GM04504 (cell line): ENCODE data around the gene SLC35D3.
"Not testable (repeated sequence)": the region's sequence is repeated elsewhere in the genome, so short reads cannot be mapped to it uniquely, and the experiment has no call there.

Experiments used
- DNase-seq: peaks from one replicate; pipeline ENCODE4 v3.0.0-alpha.2; 2012; ENCODE audit warnings: low read depth

SLC35D3 gene

GRCh38 chr6:136923116-136923953 is 1.2 kb downstream of the SLC35D3 start:
- no peak for DNase-seq

DNA sequence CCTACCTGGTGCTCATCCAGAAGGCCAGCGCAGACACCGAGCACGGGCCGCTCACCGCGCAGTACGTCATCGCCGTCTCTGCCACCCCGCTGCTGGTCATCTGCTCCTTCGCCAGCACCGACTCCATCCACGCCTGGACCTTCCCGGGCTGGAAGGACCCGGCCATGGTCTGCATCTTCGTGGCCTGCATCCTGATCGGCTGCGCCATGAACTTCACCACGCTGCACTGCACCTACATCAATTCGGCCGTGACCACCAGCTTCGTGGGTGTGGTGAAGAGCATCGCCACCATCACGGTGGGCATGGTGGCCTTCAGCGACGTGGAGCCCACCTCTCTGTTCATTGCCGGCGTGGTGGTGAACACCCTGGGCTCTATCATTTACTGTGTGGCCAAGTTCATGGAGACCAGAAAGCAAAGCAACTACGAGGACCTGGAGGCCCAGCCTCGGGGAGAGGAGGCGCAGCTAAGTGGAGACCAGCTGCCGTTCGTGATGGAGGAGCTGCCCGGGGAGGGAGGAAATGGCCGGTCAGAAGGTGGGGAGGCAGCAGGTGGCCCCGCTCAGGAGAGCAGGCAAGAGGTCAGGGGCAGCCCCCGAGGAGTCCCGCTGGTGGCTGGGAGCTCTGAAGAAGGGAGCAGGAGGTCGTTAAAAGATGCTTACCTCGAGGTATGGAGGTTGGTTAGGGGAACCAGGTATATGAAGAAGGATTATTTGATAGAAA is 2.0 kb downstream of the SLC35D3 start:
- no peak for DNase-seq

GRCh38 chr6:136926383-136926782 is 4.3 kb downstream of the SLC35D3 start:
- DNase-seq: no peak

GRCh38 chr6:136927292-136927691 is 5.2 kb downstream of the SLC35D3 start:
- DNase-seq: no peak

DNA sequence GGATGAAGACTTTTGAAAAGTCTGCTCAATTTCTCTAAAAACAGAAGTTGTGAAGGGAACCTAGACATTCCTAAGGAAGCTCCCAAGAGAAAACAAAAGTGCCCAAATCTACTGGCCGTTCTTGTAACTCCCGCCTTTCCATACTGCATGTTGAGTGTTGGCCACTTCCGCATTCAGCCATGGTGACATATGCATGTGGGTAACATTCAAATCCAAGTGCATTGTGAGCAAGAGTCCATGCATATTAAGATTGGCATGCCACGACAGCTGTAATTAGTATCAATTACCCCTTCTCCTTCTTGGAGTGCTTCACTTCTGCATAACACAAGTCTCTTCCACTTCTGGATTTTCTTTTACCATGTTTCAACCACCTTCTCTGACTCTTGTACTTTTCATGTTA is 8.4 kb downstream of the SLC35D3 start:
- no peak for DNase-seq

DNA sequence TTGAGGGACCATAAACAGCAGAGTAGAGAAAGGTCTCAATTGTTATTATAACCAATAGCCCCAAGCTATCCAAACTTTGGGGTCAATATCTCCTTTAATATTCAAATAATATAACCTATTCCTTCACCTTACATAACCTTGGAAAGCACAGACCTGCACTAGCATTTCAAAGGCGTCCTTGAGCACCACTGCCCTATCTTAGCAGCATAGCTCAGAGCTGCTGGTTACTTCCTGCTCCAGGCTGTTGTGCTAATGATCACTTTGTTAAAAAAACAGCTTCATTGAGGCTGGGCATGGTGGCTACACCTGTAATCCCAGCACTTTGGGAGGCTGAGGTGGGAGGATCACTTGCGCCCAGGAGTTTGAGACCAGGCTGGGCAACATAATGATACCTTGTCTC is 10.5 kb downstream of the SLC35D3 start:
- no peak for DNase-seq

DNA sequence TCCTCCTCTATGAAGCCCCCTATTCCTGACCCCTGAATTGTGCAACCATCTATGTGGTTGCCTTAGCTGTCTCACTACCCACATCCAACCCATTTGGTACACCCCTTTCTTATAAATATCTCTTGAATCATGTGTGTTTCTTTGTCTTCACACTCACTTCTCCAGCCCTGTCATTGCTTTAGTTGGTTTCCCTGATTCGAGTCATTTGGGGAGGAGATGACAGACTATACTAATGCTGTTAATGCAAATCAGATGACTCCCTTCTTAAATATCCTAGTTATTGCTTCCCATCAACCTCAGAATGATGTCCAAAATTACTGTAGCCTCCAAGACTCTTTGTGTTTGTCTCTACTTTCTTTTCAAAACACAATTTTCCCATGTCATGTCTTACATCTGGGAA is 23.0 kb downstream of the SLC35D3 start:
- DNase-seq: no peak

DNA sequence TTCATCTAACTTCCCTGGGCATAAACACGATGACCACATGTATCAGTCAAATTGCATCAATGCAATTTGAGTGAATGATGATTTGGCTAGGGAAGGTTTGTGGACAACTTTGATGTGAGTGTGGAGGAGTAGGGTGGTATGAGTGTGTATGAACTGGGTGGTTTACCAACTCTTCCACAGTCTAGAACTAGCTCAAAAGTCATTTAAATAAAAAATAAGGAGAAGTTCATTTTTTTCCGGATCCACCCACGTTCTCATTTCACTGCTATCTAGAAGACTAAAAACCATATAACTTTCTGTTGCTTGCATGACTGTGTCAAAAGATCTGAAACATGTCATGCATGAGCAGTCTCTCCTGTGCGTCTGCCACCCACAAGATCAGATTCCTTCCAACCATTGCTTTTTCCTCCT is 23.6 kb downstream of the SLC35D3 start:
- DNase-seq: no peak

- no peak for DNase-seq
These were observed 24.9 kb downstream of the SLC35D3 start for GRCh38 chr6:136947037-136947436.

DNA sequence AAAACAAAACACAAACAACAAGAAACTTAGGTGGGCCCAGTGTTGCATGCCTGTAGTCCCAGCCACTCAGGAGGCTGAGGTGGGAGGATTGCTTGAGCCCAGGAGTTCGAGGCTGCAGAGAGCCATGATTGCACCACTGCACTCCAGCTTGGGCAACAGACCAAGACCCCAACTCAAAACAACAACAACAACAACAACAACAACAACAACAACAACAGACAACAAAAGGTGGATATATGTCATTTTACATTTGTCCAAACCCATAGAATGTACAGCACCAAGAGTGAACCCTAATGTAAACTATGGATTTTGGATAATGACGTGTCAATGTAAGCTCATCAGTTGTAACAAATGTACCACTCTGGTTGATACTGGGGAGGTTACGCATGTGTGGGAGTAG is 27.9 kb downstream of the SLC35D3 start:
- DNase-seq: not testable (repeated sequence)

DNA sequence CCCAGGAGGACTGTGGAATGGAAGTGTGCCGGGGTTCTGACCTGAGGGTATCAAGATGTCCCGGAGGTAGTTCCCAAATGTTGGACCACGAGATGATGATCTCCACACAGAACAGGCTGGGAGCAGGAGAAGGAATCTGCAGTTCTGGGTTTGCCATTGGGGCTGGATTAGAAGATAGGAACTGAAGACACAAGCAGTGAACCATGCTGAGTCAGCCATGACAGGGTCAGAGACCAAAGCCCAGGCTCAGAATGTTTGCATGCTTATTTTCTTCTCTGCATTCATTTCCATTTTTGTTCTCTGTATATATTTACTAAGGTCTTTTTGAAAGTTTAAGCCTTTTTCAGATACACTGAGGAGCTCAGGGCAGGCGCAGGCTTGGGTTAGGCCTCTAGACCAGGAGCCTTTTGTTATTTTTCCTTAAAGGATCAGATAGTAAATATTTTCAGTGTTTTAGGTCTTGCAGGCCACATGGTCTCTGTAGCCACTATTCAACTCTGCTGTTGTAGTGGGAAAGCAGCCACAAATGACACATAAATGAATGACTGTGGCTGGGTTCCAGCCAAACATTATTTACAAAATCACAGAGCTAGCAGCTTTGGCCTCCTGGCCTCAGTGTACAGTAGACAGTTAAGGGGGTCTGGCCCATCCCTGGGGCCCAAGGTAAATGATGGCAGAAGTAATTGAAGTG is 28.5 kb downstream of the SLC35D3 start:
- no peak for DNase-seq

DNA sequence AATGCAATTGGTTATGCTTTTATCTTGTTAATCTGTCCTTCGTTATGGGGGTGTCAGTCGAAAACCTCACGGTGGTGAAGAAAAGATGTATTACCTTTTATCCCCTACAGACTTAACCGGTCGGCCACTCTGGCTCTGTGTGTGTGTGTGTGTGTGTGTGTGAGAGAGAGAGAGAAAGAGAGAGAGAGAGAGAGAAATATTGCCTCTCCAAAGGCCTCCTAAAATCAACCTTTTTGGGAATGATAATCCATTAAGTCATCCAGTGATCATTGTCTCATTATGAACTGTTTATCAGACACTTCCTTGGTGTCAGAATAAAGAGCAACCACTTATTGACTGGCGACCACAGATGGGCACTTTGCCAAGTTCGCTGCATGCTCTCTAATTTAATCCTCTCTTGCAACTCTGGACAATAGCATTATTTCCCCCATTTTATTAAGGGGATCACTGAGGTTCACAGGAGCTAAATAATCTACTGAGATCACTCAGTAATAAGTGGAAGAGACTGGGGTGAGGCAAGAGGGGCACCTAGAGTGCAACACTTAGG is 30.7 kb downstream of the SLC35D3 start:
- DNase-seq: no peak

DNA sequence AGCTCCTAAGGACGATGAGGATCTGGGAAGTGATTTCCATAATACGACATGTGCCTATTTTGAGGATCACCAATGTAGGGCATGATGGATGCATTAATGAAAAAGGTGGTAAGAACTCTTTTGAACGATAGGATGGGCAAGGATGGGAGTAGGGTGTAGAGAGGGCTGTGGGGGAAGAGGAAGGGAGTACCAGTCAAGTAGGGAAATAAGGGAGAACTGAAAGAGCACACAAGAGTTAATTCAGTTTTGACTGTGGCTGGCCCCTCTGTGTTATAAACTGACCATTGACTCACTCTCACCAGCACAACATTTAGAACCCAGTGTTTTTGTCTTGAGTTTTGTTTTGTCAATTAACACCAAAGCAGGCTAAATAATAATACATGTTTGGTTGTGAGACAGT is 33.0 kb downstream of the SLC35D3 start:
- no peak for DNase-seq

GRCh38 chr6:136956590-136957544 is 34.8 kb downstream of the SLC35D3 start:
- DNase-seq: no peak

GRCh38 chr6:136958168-136958567 is 36.1 kb downstream of the SLC35D3 start:
- no peak for DNase-seq

- DNase-seq: no peak
These were observed 37.4 kb downstream of the SLC35D3 start for GRCh38 chr6:136959471-136959891.

- not testable (repeated sequence) for DNase-seq
These were observed 37.8 kb downstream of the SLC35D3 start for GRCh38 chr6:136959935-136960334.

DNA sequence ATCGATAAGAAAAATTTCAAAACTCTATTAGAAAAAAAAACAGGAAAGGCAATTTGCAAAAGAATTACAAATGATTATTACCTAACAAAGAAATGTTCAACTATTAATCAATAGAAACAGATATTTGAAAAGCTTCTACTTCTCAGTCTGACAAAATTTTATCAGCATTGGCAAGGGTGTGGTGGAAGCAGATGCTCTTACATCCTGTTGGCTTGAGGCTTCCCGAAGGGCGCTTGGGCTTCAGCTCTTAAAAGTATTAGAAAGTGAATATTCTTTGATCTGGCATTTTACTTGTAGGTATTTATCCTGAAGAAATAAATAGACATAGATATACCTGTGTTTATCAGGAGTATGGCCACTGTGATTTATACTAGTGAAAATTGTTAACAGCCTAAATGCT is 38.7 kb downstream of the SLC35D3 start:
- no peak for DNase-seq

- no peak for DNase-seq
These were observed 39.7 kb downstream of the SLC35D3 start for GRCh38 chr6:136961848-136962247.

GRCh38 chr6:136962661-136963060 is 40.6 kb downstream of the SLC35D3 start:
- no peak for DNase-seq

DNA sequence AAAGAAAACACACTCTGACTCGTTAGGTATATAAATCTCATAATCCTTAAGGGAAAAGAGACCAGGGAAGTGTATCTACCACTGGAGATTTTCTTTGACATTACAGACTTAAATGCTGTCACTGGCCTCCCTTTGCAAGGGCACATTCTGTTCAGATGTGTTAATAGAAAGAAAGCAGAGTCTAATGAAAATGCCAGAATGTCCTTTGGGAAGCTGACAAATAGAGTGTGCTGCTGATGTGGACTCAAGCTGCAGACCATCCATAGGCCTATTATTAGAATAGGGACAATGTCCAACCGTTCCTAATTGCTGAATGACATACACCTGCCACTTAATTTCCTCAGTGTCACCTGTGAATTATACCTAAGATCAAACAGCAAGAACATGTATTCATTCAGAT is 41.2 kb downstream of the SLC35D3 start:
- DNase-seq: no peak
